Cerebellar cortex (tissue), 1 donor: ENCODE data around the gene ZNF827.

Experiments used
- DNase-seq: peaks from one replicate; pipeline ENCODE4 v3.0.0-alpha.2; 2015; ENCODE audit warnings: low spot score

The ZNF827 gene

GRCh38 chr4:145829629-145830395, 108.8 kb downstream of the ZNF827 start:
- DNase-seq = no peak

- no peak for DNase-seq
Observed at GRCh38 chr4:145828802-145829485, 109.7 kb downstream of the ZNF827 start.

GRCh38 chr4:145827885-145828284, 110.7 kb downstream of the ZNF827 start:
- DNase-seq = peak; percentile 72

- DNase-seq = no peak
Observed at GRCh38 chr4:145825255-145825654, 113.4 kb downstream of the ZNF827 start.

DNA sequence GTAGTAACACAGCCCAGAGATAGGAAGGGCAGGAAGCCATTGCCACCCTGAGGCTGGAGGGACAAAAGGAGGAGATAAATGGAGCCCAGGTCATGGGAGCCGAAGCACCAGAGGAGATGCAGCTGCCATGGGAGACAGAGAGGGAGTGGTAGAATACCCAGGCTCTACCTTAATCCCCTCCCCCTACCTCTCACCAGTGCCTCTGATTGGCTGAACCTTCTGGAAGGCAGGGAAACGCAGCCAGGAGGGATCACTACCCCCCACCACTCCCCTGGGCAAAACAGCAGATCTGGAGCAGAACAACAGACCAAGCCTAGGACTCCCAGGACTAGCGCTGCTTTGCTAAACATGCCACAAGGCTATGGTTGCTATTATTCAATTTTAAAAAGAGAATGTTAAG, 114.2 kb downstream of the ZNF827 start:
- DNase-seq = no peak

DNA sequence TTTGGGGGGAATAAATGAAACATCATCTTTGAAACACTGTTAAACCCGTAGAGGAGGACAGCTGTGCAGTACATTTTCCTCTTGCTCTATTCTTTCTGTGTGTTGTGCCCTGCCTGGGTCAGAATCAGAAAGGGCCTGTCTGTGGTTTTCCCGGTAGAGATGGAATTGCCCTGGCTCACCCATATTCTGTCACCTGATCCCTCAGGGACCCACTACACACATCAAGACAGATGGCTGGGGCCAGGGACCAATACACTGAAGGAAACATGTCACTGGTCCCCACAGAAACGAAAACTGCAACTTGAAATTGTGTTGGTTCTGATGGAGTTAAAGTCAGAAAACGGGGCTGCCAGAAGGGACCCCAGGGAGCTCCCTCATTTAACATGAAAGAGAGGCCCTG, 114.9 kb downstream of the ZNF827 start:
- DNase-seq = no peak

DNA sequence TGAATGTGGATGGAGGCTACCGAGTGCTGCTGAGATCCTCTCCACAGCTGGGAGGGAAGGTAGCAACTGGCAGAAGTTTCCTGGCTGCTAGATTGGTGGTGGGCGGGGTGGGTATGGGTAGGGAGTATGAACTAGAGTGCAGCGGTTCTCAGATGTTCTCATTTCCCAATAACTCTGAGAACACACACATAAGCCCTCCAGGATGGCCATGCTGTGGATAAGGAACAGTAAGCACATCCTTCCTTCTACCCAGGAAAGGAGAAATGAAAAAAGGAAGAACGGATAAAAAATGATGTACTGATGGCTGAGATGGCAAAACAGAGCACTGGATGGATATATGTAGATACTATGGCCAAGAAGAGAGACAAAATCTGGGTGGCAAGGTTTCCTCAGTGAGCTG, 116.0 kb downstream of the ZNF827 start:
- DNase-seq = no peak

- DNase-seq = peak; percentile 37
Observed at GRCh38 chr4:145822181-145822580, 116.4 kb downstream of the ZNF827 start.

DNA sequence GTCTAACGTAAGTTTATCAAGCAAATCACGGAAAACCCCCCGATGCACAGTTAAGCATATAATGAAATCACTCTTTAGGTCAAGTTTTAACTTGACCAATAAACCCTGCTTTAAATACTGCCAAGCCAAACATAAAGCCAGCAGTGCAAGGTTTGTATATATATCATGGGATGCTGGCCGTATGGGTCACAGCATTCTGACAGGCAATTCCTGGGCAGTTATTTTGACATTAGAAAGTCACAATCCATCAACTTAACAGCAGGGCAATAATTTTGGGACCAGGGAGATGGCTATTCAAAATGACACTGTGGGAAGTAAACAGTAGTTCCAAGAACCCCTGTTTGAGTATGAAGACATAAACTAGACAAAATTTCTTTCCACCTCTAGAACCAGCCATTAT, 116.9 kb downstream of the ZNF827 start:
- no peak for DNase-seq

GRCh38 chr4:145820407-145820806, 118.2 kb downstream of the ZNF827 start:
- peak; percentile 26 for DNase-seq

DNA sequence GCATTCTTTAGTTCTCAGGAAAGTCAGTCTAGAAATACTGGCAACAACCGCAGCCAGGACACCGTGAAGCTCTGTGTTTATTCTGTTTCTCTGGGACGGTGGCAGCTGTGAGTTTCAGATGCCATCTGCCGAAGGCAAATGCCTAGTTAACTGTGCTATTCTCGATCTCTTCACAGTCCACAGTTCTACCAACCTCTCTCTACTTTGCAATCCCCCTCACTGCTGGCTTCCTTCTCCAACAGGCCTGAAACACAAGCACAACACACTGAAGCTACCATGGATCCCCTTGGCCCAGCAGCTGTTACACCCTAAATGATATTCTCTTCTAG, 118.8 kb downstream of the ZNF827 start:
- DNase-seq = peak; percentile 95

DNA sequence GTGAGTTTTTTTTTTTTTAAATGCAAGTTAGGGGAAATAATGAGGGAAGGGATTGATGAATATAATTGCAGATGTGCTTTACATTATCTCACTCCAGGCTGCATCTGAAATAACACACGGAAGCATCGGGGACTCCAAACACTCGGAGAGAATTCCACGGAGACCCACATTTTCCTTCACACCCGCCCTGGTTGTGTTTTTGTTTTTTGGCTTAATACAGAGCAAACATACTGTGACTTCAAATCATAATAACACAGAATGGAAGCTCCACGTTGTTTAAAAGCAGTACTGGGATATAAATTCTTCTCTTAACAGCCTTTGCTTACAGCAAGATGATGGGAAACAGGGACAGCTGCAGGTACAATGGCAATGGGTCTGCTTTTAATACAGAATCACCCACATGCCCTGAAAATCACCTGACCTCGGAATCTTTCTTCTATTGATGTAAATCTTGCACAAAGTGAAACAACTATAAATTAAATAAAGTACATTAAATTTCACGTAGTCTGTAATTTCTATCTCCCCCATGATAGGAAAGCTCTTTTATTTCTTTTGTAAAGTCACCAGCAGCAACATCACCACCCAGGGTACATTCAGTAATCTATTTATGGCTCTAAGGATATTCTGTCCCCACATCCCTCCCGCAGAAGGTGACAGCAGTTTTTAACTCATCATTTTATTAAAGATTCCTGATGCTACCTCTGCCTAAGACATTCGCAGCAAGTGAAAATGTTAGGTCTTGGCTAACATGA, 119.3 kb downstream of the ZNF827 start:
- DNase-seq = peak; percentile 56

DNA sequence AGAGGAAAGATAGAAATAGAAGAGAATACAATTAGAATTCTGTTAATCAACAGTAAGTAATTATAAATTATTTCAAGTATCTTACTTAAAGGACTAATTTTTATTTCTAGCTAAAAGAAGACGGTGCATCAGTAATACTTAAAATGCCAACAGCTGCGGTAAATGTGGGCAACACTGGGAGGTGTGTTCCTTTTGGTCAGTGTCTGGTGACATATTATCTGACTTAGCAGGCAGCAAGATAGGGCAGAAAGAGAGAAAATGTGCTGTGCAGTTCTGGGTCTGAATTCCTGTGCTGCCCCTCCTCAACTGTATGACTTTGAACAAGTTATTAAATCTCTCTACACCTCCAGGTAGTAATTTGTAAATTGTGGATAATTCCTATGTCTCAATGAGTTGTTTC, 120.6 kb downstream of the ZNF827 start:
- peak; percentile 29 for DNase-seq

- no peak for DNase-seq
Observed at GRCh38 chr4:145816091-145816490, 122.5 kb downstream of the ZNF827 start.

DNA sequence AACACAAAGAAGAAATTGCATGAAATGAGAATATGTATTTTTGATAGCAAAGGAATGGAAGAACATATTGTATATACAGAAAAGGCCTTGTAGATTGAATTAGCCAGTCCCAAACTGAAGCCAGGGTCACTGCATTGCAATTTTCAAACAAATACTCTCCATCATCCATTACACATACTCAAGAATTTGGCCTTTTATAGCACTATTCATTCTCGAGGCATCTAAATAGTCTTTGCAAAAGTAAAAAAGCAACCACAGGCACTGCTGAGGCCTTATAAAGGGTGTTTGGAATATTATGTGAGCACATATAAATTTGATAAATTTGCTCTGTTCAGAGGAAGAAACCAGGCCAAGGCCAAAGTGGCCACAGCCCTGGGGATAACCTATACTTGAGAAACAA, 123.0 kb downstream of the ZNF827 start:
- DNase-seq = no peak

DNA sequence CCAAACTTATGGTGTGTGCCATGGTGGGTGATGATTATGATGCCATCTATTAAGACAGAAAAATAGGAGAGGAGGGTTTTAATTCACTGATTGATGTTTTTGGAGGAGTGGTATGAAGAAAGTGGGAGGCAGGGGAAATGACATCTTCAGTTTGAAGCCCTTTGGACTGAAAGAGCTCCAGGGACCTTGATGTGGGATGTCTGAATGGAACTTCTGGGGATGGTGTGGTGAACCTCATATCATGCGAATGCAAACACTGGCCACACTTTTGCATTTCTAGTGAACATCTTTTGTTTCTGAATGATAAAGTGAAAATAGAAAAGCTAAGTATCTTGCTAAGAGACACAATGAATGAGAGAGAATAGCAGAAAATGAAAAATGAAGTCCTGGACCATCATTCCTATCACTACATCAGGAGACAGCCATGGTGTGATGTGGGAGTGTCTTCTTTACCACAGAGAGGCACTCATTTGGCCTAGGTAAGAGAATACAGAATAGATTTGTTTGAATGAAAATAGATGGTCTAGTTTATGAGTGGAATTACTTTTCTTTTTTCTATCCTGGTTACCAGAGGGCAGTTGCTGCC, 123.5 kb downstream of the ZNF827 start:
- no peak for DNase-seq

- DNase-seq = no peak
Observed at GRCh38 chr4:145814246-145814645, 124.4 kb downstream of the ZNF827 start.

GRCh38 chr4:145812919-145813318, 125.7 kb downstream of the ZNF827 start:
- DNase-seq = no peak

GRCh38 chr4:145808848-145809512, 129.6 kb downstream of the ZNF827 start:
- no peak for DNase-seq

- DNase-seq = no peak
Observed at GRCh38 chr4:145808021-145808650, 130.5 kb downstream of the ZNF827 start.

- no peak for DNase-seq
Observed at GRCh38 chr4:145805490-145805889, 133.1 kb downstream of the ZNF827 start.

DNA sequence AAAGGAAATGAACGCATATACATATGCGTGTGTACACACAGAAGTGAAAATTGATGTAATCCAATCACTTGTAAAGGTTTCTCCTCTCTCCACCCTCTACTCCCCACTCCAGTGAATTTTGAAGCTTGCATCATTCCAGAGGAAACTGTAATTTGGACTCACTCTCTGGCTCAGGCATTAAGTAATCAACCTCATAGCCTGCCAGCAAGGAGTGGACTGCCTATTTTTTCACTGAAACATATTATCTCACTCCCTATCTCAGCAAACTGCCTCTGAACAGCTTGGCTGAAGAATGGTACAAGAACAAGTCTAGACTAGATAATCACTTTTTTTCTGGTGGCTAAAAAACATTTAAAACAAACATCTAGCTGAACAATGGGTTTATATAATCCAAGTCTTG, 134.5 kb downstream of the ZNF827 start:
- DNase-seq = peak; percentile 64
